GM19463 (cell line): ENCODE measurements around the gene RPS27.
A peak's percentile ranks its signal among the peaks of the same experiment; 100 is the strongest.

Experiments
- ATAC-seq: cut with Tn5 transposase; IDR thresholded peaks from one replicate; pipeline ENCODE4 v1.9.1; 2021; ENCODE audit warnings: mild to moderate bottlenecking, moderate library complexity; ENCODE audit not compliant: unreplicated experiment

The RPS27 gene

DNA sequence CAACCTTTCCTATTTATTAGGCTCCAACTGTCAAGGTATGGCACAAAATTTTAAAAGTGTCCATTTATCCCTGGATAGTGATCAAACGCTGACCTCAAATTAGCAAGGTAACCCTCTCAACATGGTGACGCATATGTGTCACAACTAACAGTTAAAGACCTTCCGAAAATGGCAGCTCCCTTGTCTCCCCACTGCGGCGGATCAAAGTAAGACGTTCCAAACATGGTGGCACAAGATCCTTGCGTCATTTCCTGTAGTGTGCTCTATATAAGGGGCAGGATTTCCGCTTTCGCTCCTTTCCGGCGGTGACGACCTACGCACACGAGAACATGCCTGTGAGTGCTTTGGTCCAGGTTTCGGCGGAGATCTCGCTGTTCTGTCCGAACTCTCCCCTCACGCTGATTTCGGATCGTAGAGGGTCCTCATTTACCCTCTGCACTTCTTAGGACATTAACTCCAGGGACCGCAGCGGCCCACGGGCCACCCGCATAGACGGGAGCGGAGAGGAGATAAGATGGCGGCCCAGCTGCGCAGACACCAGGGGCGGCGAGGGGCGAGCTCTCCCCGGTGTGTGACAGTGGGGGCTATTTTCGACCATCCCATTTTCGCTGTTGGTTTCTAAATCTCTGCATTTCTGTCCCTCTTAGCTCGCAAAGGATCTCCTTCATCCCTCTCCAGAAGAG, at the start of gene RPS27:
Gene RPS27, plus strand, starts transcription at position 295 of the 683 bp plus-strand sequence. Its CDS starts 35 bp downstream, at position 330.
- ATAC-seq = peak; percentile 60

GRCh38 chr1:153941826-153942725, 48.5 kb upstream of the RPS27 start:
- ATAC-seq = no peak

DNA sequence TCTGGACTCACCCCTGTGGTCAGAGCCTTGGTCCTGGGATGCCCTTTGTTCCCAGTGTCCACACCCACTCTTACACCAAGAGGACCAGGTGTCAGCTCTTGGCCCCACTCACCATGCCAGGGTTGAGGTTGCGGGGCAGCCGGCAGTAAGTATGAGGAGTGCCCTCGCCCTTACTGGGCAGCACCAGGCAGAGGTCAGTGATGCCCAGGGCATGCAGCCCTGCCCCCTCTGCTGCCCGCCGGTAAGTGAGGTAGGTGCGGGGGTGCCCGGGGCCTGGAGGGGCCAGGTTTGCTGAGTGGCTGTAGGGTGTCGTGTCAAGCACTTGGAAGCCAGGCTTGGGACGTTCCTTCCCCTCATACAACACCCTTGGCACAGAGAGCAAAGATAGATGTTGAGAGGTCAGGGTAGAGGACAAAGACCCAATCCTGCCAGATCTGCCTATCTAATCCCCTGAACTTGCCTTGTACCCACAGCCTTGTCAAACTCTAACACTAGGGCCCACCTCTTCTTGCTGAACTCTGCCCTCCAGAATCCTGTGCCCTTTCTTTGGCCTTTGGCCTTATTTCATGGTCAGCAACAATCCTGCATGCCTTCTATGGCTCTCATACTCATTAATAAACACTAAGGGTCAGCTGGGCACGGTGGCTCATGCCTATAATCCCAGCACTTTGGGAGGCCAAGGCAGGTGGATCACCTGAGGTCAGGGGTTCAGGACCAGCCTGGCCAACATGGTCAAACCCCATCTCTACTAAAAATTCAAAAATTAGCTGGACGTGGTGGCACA, 47.6 kb upstream of the RPS27 start:
- no peak for ATAC-seq

- no peak for ATAC-seq
Measured at GRCh38 chr1:153944005-153944826, 46.3 kb upstream of the RPS27 start.

GRCh38 chr1:153944827-153945117, 45.8 kb upstream of the RPS27 start:
- ATAC-seq = no peak

GRCh38 chr1:153945131-153945794, 45.3 kb upstream of the RPS27 start:
- no peak for ATAC-seq

- peak; percentile 74 for ATAC-seq
Measured at GRCh38 chr1:153945795-153946621, 44.6 kb upstream of the RPS27 start.

DNA sequence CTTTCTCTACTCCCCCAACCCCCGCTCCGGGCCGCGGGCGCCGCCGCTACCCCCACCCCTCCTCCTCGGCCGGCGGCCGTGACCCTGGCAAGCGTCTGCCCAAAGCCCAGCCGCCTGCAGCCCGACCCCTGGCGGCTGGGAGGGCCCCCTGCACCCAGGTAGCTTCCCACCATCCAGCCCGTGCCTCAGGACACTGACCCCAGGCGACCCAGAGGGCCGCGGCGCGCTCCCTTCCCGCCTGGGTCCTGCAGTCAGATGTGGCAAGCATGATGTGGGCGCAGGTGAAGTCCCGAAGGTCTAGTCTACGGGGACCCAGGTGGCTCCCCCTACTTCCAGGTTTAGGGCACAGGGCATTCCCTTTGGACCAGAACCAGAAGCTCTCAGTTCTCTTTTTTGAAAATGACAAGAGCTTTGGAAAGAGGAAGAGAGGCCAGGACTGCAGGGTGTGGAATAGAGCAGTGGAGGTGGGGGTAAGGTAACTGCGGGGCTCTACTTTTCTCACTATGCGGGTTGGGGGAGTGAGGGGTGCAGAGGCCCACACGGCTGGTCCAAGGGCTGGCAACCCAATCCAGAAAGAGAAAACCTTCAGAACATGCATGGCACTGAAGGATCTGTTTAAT, 43.8 kb upstream of the RPS27 start, which contains the start of gene DENND4B:
Gene DENND4B, minus strand, starts transcription at position 97 of the 620 bp plus-strand sequence. CDS start 2,344 bp downstream, outside the sequence.
- ATAC-seq = peak; percentile 71

DNA sequence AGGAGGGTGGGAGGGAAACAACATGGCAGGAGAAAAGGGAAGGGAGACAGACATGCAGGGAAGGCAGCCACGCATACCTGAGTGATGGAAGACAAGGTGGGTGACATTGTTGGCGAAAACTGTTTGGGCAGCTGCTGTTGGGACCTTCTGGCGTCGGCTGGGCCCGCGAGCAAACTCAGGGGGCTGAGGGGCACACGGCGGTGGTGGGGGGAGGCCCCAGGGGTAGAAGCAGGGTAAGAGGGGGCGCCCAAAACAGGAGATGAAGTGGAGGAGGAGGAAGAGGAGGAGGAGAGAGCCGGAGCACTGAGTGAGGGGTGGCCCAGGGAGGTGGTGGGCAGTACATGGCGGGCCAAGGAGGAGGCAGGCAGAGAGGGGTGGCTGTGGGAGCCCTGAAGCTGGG, 39.4 kb upstream of the RPS27 start:
- ATAC-seq = no peak

- no peak for ATAC-seq
Measured at GRCh38 chr1:153951801-153952200, 38.8 kb upstream of the RPS27 start.

GRCh38 chr1:153953859-153954365, 36.6 kb upstream of the RPS27 start:
- ATAC-seq = no peak

- no peak for ATAC-seq
Measured at GRCh38 chr1:153954826-153955225, 35.7 kb upstream of the RPS27 start.

DNA sequence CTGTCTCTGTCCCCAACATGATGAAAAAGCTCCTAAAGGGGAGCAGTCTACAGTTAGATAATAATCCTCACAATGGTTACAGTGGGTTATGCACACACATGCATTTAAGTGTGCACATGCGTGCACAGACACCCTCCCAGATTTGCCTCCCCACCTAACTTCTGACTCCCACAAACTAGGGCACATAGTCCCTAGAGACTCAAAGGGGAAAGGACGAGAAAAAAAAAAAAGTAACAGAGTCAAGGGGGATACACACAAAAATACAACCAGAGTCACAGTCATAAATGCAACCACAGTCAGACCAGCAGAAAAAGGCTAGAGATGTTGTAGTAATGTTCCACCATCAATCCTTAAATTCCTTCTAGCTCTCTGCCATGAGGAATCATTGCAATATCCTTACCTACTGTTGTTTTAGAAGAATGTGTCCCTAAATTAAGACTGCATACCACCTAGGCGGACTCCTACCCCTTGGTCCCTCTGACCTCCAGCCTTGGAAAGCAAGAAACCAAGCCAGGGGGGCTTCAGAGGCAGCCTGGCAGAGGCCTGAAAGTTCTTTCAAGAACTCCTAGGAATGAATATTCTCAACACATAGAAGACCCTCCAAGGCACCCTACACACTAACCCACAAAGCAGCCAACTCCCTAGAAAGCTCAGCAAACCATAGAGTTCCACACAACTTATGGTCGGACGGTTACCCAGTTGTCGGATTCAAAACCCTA, 33.4 kb upstream of the RPS27 start:
- no peak for ATAC-seq

- ATAC-seq = peak; percentile 17
Measured at GRCh38 chr1:153957744-153958110, 32.8 kb upstream of the RPS27 start.

GRCh38 chr1:153958111-153958960, 32.2 kb upstream of the RPS27 start, which contains the start of gene CRTC2:
CRTC2 (minus strand) TSS chr1:153958612; CDS start chr1:153958497, 115 bp downstream.
- peak; percentile 75 for ATAC-seq

GRCh38 chr1:153958961-153959260, 31.7 kb upstream of the RPS27 start:
- ATAC-seq = no peak

DNA sequence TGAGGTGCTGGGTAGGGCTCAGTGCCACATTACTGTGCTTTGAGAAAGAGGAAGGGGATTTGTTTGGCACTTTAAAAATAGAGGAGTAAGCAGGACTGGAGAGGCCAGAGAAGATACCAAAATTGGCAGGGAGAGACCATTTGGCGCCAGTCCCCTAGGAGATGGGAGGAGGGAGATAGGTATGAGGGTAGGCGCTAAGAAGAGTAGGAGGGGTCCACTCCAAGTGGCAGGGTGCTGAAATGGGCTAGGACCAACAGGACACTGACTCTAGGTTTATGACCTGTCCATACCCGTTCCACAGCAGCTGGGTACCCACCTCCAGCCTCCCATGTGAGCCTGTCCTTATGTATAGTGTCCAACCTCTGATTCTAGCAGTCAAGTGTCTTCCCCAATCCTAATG, 31.1 kb upstream of the RPS27 start:
- no peak for ATAC-seq
